ENCODE data around the gene ARHGAP30.
"Not testable (repeated sequence)": the region's sequence is repeated elsewhere in the genome, so short reads cannot be mapped to it uniquely, and the experiment has no call there.

The ARHGAP30 gene

GRCh38 chr1:161068306-161069234, 1.1 kb downstream of the ARHGAP30 start:
- DNase-seq = no peak

- no peak for DNase-seq
Measured at GRCh38 chr1:161066694-161067093, 3.0 kb downstream of the ARHGAP30 start.

DNA sequence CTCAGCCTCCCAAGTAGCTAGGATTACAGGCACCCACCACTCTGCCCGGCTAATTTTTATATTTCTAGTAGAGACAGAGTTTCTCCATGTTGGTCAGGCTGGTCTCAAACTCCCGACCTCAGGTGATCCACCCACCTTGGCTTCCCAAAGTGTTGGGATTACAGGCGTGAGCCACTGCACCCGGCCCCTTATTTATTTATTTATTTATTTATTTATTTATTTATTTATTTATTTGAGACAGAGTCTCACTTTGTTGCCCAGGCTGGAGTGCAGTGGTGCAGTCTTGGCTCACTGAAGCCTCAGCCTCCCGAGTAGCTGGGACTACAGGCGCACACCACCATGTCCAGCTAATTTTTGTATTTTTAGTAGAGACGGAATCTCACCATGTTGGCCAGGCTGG, 4.0 kb downstream of the ARHGAP30 start:
- not testable (repeated sequence) for DNase-seq

GRCh38 chr1:161063936-161064335, 5.8 kb downstream of the ARHGAP30 start:
- DNase-seq = not testable (repeated sequence)

DNA sequence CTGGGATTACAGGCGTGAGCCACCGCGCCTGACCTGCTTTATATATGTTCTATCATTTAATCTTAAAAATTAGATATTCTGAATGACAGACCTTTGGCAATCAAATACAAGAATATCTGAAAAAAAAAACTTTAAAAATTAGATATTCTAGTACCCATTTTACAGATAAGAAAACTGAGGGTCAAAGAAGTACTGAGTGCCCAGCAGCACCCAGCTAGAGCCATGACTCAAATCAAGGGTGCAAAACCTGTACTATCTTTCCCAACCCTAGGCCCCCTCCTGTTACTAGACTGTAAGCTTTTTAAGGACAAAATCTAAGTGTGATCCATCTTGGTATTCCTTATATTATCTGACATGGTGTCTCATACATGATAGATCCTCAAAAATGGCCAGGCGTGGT, 8.3 kb downstream of the ARHGAP30 start:
- no peak for DNase-seq

DNA sequence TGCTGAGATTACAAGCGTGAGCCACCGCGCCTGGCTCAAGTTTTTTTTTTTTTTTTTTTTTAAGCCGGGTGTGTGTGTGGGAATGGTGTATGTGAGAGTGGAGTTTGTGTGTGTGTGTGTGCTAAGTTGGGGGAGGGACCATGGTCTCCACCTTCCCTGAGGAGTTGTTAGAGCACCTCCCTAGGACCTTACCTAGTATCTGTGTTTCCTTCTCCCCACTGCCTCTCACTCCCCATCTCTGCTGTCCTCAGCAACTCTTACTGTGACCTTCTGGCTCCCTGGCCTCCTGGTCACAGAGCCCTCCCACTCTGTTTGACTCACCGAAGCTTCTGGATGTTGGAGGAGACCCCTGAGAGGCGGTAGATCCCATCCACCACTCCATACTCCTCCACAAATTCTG, 10.4 kb downstream of the ARHGAP30 start:
- no peak for DNase-seq

DNA sequence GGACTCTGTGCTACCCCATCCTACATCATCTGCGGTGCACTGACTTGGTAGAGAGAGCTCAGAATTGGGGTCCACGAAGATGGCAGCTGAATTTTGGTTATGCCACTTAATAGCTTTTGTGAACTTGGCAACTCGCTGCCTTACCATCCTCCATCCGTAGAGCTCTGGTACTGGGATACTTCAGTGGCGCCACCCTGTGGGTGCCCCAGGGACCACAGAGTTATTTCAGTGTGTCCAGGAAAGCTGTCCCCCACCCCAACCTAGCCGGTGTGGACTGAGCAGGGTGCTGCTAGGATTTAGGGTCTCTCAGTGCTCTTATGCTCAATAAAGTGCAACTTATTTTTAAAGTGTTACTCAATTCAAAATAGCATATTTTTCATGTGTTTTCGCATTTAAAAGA, 14.9 kb downstream of the ARHGAP30 start:
- no peak for DNase-seq

GRCh38 chr1:161054232-161054631, 15.5 kb downstream of the ARHGAP30 start:
- DNase-seq = no peak

DNA sequence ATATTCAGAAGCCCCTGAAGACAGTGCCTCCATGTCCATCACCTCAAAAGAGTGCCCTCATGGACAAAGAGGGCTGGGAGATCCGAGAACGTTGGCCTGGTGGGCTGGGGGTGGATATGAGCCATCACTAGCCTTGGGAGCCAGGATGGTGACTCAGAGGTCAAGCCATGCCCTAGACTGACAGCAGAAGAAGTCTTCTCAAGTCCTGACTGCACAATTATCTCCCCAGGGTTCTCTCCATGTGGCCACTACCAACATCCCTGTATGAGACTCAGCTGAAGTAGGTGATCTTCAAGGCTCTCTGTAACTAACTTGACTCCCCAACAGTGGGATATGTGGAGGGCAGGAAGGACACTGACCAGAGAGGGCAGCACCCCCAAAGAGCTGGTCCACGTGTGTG, 16.8 kb downstream of the ARHGAP30 start:
- no peak for DNase-seq

GRCh38 chr1:161051219-161051618, 18.5 kb downstream of the ARHGAP30 start:
- no peak for DNase-seq

GRCh38 chr1:161048949-161049722, 20.6 kb downstream of the ARHGAP30 start:
- DNase-seq = no peak

DNA sequence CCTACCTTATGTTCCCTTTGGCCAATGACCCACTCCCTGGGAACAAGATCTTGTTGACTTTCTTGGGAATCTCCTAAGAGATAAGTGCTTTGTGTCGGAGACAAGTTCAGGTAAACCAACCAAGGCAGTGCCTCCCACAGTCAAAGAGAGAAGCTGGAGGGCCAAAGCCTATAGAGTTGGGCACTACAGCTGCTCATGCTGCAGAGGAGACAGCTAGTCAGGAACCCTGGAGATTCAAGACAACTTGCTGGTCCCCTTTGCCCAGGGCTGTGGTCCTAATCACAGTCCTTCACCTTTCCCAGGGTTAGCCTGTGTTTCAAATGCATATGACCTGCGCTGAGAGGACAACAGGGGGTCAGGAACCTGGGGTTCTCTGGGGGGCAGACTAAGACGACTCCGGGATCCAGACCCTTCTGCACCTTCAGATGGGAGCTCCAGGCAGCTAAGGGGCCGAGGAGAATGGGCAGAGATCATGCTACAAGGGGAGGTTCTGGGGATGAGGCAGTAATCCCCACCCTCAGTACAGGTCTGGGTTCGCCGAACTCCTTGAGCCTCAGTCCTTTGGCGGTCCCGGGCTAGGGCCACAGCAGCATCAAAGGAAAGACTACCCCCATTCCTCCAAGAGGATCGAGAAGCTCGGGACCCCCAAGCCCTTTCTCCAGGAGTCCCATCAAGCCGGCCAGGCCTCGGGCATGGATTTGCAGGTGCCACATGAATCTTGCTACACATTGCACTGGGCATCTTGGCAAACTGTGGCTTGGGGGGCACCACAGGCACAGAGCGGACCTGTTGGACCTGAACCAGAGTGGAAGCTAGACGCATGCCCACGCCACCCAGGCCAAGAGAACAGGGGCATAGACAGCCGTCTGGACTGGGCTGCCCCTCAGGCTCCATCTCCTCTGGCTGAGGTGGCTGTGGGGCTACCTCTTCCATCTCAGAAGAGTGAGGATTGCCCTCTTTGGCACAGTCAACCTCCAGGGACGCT, 22.0 kb downstream of the ARHGAP30 start:
- no peak for DNase-seq

DNA sequence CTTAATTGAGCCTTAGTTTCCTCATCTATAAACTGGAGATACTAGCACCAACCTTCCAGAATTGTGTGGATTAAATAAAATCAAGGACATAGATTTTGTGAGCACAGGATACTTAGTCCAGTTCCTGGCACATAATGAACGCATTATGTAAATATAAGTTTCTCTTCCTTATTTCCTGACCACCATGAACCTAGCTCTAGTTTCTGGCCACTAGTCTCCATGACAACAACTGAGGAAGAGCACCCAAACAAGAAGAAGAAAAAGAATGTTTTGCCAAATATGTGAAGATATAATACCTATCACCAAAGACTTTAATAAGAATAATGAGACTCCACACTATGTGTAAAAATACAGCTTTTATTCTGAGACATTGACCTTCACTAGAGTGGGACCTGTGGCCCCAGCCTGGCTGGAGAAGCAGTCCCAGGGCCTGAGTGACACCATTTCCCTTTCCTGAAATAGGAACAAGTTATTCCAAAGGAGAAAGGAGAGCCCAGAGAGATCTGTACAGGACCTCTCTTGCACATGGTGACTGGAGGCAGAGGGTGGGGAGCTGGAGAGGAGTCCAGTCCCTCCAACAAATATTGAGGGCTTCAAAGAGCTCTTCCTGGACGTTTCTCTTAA, 23.0 kb downstream of the ARHGAP30 start:
- DNase-seq = no peak

GRCh38 chr1:161045736-161046604, 23.7 kb downstream of the ARHGAP30 start, which contains the start of gene USF1:
Gene USF1, minus strand, starts transcription at chr1:161045977. Its CDS starts 2,702 bp downstream, at chr1:161043275.
- peak; percentile 95 to 96 for DNase-seq

GRCh38 chr1:161044908-161045735, 24.6 kb downstream of the ARHGAP30 start:
- DNase-seq = peak; percentile 55 to 74

DNA sequence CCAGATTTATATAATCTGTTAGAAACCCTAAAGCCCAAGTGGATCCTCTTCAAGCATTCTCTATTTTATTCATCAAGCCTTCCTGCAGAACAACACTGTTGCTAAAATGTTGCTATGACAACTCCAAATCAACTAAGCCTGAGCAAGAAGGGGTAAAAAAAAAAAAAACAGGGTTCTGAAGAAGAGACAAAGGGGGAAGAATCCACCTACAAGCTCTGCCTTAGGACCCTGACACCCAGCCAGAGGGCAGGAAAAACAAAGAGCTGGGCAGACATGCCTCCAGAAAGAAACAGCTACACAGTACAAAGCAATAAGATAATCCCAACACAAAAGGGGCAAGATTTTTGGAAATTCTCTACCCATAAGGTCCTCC, 25.2 kb downstream of the ARHGAP30 start:
- no peak for DNase-seq

GRCh38 chr1:161039546-161039945, 30.1 kb downstream of the ARHGAP30 start:
- peak in 1 of 2 experiments; percentile 2 for DNase-seq

DNA sequence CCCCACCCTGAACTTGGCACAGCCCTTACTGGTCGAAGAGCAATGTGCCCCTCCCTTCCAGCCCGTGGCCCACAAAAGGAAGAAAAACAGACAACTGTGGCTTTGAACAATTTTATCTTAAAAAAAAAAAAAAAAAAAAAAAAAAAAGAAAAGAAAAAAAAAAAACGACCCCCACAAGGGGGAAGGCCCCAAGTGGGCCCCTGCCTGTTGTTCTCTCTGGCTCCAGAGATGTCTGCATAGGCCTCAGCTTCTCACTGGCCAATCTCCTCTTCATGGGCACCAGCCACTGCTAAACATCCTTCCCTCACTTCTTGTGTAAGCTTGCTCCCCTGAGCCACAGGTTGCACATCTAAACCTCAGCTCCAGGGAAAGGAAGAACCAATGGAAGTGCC, 30.5 kb downstream of the ARHGAP30 start:
- no peak for DNase-seq

GRCh38 chr1:161038523-161039153, 31.1 kb downstream of the ARHGAP30 start, which contains the start of gene TSTD1:
Gene TSTD1, minus strand, starts transcription at chr1:161038964. Its CDS starts 75 bp downstream, at chr1:161038889.
- DNase-seq = peak; percentile 75 to 86

Data from SHP77 (cell line).